NCI-H2196 (cell line): ENCODE data around the gene PLXNA4.
"Not testable (repeated sequence)": the region's sequence is repeated elsewhere in the genome, so short reads cannot be mapped to it uniquely, and the experiment has no call there.

Experiments used
- DNase-seq: peaks from one replicate; lab custom pipeline; 2025; ENCODE audit not compliant: unreplicated experiment; lab: John Stamatoyannopoulos, UW

The PLXNA4 gene

DNA sequence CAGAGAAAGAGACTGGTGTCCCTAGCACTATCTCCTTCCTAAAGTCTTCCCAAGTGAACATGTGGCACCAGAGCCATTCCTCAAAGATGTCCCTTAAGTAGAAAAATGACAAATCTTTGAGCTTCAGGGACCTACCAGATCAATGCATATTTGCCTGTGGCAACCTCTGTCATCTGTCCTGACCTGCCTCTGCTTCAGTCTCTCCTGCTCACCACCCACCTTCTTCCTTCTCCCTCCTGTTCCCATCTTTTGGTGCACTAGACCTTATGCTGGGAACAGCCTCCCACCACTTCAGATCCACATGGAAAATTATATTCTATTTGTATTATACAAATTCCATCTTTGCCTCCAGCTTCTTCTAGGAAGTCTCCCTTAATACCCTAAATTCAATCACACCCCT is 386.4 kb downstream of the PLXNA4 start:
- DNase-seq = no peak

DNA sequence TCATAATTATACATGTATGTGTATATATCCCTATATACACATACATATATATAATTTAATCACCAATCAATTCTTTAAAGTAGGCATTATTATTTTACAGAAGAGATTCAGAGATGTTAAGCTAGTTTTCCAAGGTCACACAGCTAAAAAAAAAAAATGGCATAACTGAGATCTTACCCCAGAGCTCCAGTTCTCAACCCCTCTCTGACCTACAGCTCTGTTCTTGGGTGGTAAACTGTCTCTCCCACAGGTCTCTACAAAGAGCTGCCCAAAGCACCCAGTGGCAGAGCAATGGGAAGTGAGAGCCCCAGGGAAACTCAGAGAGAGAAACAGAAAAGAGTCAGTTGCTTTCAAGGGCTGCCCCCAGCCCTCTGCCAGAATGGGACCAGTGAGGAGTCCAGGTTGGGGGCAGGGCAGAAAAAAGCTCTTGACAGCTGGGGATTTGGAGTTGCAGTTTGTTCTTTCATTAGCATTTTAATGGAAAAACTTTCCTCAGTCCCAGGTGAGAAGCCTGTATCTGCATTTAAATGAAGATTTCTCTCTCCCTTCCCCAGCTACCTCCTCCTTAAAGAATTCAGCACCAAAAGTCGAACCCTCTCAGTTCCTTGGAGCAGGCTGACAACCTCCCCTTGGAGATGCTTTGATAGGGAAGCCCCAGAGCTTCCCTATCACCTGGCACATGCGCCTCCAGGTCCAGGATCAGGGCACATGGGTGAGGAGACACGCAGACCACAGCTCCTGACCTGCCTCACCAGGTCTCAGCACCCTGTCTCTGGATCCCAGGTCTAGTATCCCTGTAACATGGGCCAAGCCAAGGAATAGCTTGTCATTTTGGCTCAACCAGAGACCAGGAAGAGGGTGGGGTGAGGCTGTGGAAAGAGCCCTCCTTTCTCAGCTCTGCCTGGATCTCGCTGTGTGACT is 388.1 kb downstream of the PLXNA4 start:
- DNase-seq = no peak

DNA sequence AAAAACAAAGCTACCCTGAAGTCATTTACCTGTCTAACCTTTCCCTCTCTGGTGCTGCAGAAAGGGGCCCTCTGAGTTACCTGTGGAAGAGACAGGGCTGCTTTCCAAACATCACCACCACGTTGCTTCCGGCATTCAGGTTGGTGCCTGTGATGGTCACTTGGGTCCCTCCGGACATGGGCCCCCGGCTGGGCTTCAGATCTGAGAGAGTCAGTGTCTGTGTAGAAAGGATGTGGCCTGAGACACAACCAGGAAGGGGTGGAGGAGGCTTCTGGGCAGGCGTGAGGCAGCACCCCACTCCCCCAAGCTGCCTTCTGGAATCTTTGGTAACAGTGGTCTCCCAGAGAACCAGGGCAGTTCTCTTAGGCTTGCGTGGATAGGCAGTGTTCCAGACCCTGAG is 388.9 kb downstream of the PLXNA4 start:
- DNase-seq = no peak

DNA sequence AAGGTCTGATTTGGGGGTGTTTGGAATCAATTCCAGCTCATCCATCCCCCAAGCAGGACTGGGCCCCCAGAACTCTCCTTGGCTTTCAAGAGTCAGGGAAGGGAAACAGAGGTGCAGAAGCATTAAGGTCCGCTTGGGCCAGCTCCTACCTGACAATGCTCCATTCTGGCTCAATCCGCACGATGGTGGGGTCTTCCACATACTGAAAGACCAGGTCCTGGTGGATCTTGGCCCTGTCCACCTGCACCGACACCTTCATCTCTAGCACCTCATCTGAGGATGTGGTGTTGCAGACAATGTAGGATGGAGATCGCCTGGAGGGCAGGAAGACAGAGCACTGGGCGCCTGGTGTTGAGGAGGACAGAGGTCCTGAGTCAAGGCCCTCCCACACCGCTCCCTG is 391.1 kb downstream of the PLXNA4 start:
- DNase-seq = no peak

DNA sequence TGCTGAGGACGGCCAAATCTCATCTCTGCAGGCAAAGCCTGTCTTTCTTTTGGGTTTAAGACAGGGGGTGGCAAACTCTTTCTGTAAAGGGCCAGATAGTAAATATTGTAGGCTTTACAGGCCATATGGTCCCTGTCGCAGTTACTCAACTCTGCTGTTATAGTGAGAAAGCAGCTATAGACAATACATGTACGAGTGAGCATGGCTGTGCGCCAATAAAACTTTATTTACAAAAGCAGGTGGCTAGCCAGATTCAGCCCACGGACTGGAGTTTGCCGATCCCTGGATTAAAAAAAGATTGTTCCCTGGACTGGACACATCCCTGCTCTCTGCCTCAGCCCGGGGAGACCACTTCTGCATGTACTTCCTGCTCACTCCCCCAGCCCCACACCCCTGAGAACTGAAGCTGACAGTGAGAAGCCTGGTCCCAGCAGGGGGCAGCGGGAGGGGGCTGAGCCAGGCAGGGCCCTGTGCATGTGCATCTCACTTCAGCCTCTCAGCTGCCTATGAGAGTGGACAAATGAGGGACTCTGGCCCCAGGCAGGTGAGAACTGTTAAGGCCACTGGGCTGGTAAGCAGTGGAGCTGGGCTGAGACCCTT is 392.4 kb downstream of the PLXNA4 start:
- DNase-seq = no peak

DNA sequence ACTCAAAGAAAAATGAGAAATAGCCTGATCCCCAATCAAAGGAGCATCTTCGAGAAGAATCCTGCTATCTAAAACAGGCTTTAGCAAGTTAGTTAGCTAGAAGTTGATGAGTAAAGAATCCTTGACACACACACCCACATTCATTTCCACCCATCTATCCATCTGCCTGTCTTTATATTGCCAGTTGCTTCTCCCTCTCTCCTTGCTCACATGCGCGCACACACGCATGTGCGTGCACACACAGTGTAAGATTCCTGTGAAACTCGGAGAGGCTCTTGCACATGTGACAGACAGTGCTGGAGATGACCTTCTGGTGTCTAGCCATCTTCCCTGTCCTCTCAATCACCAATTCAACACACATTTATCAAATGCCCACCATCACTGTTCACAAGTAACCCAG is 393.3 kb downstream of the PLXNA4 start:
- DNase-seq = no peak

DNA sequence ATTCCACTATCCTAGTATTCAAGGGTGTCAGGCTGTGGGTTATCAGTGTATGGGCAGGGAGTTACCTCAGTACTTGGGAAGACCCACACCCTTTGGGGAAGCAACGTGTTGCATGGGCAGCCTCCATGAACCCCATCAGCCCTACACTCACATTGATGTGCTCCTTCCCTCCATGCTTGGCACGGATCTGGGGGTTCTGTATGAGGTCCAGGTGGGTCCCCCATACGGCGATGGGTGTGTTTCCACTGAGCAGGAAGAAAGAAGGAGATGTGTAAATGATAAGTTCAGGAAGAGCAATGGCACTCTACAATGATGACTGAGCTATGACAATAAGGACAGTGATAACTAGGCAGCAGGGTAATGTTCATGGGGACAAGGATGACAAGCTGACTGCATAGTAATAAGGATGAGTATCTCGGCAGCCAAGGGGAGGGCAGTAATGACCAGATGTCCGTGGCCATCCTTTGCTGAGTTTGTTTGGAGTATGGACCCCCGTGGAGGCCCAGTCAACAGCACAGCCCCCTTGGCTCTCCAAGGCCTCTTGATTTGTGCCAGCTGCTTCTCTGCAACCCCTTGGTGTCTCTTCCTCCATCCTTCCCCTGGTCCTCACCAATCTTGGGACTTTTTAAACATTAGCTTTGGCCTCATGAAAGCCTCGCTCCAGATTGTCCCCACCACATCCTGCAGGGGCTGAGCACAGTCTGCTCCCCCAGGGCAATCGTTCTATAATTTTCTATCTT is 394.2 kb downstream of the PLXNA4 start:
- DNase-seq = no peak

DNA sequence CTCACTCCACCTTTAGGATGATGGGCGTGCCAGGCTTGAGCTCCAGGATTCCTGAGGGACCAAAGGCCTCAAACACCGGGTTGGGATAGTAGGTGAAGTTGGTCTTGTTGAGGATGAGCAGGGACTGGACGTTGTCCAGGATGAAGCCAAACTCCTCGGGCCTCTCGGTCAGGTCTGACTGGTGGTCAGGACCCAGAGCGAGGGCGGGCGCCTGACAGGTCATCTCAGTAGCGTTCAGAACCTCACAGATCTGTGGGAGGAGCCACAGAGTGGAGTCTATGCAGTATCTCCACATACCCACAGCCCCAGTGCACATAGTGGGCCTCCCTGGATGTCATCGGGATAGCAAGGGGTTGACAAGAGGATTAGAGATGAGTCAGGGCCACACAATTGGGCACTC is 394.9 kb downstream of the PLXNA4 start:
- DNase-seq = no peak

DNA sequence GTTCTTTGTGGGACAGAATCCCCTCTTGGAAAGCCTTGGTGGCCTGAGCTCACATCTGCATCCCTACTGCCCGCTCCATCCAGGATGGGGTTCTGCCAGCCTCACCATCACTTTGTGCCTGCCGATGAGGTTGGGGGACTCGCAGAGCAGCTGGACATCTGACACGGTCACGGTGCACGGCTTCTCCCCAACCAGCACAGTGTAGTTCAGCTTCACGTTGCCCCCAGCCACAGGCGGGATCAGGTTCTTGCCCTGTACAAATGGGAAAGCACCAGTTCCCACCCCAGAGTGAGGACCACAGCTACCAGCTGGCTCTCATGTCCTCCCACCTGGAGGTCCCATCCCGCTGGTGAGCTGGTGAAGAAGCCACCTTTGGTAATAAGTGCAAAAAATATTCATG is 395.8 kb downstream of the PLXNA4 start:
- no peak for DNase-seq

DNA sequence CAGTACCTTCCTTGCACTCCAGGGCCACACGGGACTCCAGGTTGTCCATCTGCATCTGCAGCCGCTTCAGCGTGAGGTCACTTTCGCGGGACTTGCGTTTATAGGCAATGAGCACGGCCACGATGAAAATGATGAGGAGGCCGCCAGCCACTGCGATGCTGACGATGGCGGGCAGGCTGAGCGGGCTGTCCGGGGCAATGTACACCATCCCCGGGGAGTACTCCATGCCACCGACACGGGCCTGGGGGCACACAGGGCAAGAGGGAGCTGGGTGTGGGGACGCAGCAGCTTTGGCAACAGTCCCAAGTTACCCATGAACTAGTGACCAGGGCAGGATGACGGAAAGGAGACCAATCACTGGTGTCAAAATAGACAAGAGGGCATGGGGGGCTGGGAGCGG is 396.6 kb downstream of the PLXNA4 start:
- DNase-seq = no peak

DNA sequence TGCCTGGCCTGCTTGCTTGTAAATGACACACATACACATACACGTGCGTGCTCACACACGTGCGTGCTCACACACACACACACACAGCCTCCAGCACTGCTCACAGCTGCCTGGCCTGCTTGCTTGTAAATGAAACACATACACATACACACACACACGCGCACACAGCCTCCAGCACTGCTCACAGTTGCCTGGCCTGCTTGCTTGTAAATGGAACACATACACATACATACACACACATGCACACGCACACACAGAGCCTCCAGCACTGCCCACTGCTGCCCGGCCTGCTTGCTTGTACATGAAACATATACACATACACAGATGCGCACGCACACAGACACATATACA is 397.2 kb downstream of the PLXNA4 start:
- no peak for DNase-seq

DNA sequence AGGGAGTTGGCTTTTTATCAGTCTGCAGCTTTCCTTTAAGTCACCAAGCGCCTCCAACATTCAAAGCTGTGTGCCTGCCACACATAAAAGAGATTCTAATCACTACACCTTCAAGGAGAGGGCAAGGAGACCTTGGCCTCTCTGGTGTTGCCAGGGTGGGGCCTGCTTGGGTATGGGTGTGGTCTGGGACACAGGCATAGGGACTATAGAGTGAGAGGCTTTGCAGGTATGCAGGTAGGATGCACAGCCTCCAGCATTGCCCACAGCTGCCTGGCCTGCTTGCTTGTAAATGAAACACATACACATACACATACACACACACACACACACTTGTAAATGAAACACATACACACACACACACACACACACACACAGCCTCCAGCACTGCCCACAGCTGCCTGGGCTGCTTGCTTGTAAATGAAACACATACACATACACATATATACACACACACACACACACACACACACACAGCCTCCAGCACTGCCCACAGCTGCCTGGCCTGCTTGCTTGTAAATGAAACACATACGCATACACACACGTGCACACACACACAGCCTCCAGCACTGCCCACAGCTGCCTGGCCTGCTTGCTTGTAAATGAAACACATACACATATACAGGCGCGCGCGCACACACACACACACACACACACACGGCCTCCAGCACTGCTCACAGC is 397.7 kb downstream of the PLXNA4 start:
- not testable (repeated sequence) for DNase-seq

DNA sequence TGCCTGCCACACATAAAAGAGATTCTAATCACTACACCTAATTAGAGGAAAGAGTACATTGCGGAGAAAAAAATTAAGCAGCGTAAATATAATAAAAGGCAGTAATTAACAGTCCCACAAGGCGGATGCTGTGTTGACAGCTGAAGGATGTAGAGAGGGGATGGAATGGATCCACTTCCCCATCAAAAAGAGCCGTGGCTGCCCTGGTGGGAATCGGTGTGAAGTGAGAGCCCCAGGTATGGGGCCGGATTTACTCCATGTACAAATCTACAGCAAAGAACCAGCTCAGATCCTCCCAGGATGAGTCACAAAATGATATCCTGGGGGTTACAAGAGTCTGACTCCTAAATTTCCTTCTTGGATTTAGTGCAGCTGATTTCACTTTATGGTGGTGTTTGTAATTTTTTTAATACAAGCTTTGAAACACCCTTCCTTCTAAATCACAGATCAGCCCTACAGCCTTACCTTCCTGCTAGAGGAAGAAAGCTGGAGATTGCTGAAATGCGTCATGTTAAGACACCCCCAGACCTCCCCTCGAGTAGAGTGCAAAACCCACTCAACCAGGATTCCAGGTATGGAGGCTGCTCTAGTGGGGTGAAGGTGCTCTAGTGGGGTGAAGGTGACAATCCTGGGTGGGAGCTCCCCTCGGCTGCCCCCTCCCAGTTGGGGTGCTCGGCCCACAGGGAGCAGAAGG is 398.4 kb downstream of the PLXNA4 start:
- DNase-seq = no peak

DNA sequence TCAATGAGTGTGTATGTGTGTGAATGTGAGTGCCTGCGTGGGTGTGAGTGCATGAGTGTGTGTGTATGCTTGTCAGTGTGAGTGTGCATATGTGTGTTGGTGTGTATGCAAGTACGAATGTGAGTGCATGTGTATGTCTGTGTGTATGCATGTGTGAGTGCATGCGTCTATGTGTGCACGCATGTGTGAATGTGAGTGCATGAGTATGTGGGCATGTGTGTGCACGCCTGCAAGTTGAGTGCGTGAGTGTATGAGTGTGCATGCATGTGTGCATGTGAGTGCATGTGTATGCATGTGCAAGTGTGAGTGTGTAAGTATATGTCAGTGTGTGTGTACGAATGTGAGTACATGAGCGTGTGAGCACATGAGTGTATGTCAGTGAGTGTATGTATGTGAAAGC is 399.6 kb downstream of the PLXNA4 start:
- DNase-seq = no peak

DNA sequence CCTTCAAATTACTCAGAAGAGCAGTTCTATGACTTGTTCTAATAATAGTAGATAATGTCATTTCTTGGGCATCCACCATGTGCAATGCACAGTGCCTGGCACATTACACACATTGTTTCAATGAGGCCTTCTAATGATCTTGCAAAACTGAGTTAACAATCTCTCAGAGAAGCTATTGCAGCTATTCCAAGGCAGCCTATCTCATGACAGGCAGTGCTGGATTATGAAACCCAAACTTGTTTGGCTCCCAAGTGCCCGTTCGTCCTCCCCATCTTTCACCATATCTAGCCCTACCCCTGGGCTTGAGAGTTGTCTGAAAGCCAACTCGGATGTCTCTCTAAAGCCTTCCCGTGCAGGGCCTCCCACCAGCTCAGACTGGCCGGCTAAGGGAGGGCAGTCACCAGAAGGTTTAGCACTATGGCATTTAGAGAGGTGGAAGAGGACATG is 405.1 kb downstream of the PLXNA4 start:
- no peak for DNase-seq

DNA sequence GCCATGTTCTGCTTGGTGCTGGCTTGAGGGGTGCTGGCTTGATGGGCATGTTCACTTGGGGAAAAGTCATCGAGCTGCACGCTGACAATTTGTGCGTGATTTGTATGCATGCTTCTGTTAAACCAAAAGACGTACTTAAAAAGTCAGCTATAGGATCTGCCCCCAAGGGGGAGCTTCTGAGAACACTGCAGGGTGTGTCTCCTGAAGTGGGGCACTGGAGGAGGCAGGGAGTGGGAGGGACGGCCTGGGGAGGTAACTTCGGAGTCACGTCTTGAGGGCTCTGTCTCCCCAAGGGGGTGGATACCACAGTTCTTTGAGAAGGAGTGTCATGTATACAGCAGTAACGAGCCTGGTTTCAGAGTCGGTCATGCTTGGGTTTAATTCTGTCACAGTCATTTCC is 406.5 kb downstream of the PLXNA4 start:
- DNase-seq = no peak

DNA sequence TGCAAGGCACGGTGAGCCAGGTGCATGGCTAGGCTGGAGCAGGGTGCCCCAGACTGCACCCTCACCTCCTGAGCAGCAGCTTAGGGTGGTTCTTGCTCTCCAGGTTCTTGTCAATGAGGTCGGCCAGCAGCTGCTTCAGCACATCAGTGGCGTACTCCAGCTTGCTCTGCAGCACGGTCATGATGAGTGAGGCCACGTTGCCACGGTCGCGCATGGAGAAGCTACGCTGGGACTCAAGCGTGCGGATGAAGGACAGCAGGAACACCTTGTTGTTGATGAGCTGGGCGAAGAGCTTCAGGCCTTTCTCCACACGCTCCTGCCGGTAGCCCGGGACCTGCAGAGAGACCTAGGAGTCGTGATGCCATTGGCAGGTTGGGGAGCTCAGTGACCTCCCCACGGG is 408.0 kb downstream of the PLXNA4 start:
- DNase-seq = no peak

DNA sequence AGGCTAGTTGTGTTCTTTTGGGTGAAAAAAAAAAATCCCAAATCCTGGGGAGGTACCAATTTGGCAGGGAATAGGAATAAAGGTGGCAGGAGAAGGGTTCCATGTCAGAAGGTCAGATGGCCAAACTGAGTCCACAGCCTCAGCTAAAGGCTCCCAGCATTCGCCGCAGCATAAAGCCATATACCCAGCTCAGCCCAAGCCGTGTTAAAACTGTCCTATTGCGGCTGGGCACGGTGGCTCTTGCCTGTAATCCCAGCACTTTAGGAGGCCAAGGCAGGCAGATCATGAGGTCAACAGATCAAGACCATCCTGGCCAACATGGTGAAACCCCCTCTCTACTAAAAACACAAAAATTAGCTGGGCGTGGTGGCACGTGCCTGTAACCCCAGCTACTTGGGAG is 410.6 kb downstream of the PLXNA4 start:
- DNase-seq = not testable (repeated sequence)

DNA sequence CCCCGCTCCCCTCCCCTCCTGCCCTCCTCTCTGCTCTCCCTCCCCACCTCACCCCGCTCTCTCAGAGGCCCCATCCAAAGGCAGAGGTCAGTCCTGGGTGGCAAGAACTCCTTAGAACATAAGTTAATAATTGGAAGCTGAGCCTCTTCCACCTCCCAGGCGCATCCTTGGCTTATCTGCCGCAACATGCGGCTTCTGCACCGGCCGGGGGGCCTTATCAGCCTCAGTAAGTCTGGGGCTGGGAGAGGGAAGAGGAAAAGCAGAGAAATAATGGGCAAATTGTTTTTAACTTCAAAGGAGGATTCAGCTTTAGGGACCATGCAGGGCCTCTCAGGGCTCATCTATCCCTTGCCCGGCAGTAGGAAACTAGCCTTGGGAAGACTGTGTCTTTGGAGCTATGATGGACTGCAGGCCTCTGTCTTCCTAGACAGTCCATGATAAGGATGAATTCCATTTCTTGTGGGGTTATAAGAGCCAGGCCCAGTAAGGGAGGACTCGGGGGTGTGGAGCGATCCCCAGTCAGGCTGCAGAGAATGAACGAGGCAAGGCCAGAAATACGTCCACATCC is 411.6 kb downstream of the PLXNA4 start:
- no peak for DNase-seq

DNA sequence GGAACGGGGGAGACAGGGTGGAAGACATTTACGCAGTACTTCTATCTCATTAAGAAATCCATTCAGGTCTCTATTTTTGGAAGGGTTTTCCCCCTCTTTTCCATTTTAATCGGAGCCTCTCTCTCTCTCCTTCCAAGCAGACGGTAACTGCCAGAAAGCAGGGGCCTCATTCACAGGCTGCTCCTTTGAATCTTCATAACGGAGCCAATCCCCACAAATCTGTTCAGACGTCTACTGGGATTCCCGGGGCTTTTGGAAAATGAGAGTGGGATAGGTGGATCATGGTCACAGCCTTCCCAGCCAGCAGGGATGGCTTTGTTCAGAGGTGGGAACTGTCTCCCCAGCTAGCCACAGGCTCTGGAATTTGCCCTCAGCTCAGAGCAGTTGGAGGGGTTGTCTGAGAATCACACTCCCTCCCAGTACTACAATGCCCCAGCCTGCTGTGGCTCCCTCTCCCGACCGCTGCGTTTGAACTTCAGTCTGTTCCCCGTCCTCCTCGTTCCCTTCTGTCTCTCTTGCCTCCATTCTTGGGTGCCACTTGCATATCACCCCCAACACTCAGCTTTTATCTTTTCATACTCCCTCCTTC is 413.6 kb downstream of the PLXNA4 start:
- no peak for DNase-seq
